HG03196 (cell line): ENCODE results near the gene WDR62.

ENCODE experiments used
- ATAC-seq: cut with Tn5 transposase; IDR thresholded peaks from one replicate; pipeline ENCODE4 v1.9.1; 2021; ENCODE audit not compliant: unreplicated experiment

The WDR62 gene

GRCh38 chr19:36139473-36140303 lies 85.0 kb downstream of the WDR62 start, which contains the start of gene CAPNS1:
Gene CAPNS1, plus strand, starts transcription at chr19:36140066. Its CDS starts 946 bp downstream, at chr19:36141012.
- ATAC-seq: peak; percentile 71

GRCh38 chr19:36140304-36141038 lies 85.8 kb downstream of the WDR62 start:
- no peak for ATAC-seq

GRCh38 chr19:36141039-36141927 lies 86.6 kb downstream of the WDR62 start:
- no peak for ATAC-seq

- ATAC-seq: no peak
Observed at GRCh38 chr19:36142046-36142445, 87.3 kb downstream of the WDR62 start.

- no peak for ATAC-seq
Observed at GRCh38 chr19:36142496-36142895, 87.8 kb downstream of the WDR62 start.

- no peak for ATAC-seq
Observed at GRCh38 chr19:36144624-36145023, 89.9 kb downstream of the WDR62 start.

- no peak for ATAC-seq
Observed at GRCh38 chr19:36149673-36150406, 95.1 kb downstream of the WDR62 start.

- ATAC-seq: no peak
Observed at GRCh38 chr19:36150586-36150985, 95.9 kb downstream of the WDR62 start.

GRCh38 chr19:36151144-36152018 lies 96.7 kb downstream of the WDR62 start:
- ATAC-seq: no peak

GRCh38 chr19:36152019-36152351 lies 97.3 kb downstream of the WDR62 start:
- ATAC-seq: no peak

GRCh38 chr19:36152352-36153091 lies 97.8 kb downstream of the WDR62 start, which contains the start of gene COX7A1:
Gene COX7A1, minus strand, starts transcription at chr19:36152447. Its CDS starts 40 bp downstream, at chr19:36152407.
- ATAC-seq: no peak

- no peak for ATAC-seq
Observed at GRCh38 chr19:36153126-36153525, 98.4 kb downstream of the WDR62 start.
